GM19238 (cell line): ENCODE measurements around the gene LMF1.

Experiments
- DNase-seq: peaks from one replicate; pipeline ENCODE4 v3.0.0; 2011; ENCODE audit warnings: low spot score; ENCODE audit not compliant: insufficient read length

Gene LMF1

GRCh38 chr16:814974-815373 lies 155.8 kb downstream of the LMF1 start:
- no peak for DNase-seq

- no peak for DNase-seq
Measured at GRCh38 chr16:813916-814412, 156.8 kb downstream of the LMF1 start.

- DNase-seq = no peak
Measured at GRCh38 chr16:813204-813915, 157.4 kb downstream of the LMF1 start.

- DNase-seq = no peak
Measured at GRCh38 chr16:808085-808386, 162.7 kb downstream of the LMF1 start.

GRCh38 chr16:807347-808084 lies 163.3 kb downstream of the LMF1 start:
- DNase-seq = peak; percentile 96

- DNase-seq = no peak
Measured at GRCh38 chr16:805474-805873, 165.3 kb downstream of the LMF1 start.

- DNase-seq = no peak
Measured at GRCh38 chr16:804193-805048, 166.4 kb downstream of the LMF1 start.

GRCh38 chr16:803754-804080 lies 167.1 kb downstream of the LMF1 start:
- DNase-seq = no peak
